SK-N-SH treated with all-trans-retinoic acid at 6 μM for 48 hours (cell line): ENCODE measurements around the gene GRIP1.

Experiments
- ATAC-seq: fragments of 200-7000 bp; cut with Tn5 transposase; 3 replicates; pipeline ENCODE4 v1.9.1; 2020; ENCODE audit warnings: mild to moderate bottlenecking, moderate library complexity
- ARNTL ChIP-seq: fragments of 450-650 bp; formaldehyde crosslinking; IDR thresholded peaks from 2 replicates; pipeline ENCODE4 v1.5.0; 2020; ENCODE audit warnings: low read depth, mild to moderate bottlenecking, moderate library complexity, borderline replicate concordance
- BACH2 ChIP-seq: fragments of 250-450 bp; sonication (Bioruptor Pico); IDR thresholded peaks from 2 replicates; pipeline ENCODE4 v1.9.0; 2021; ENCODE audit warnings: mild to moderate bottlenecking, borderline replicate concordance
- CSDC2 ChIP-seq: fragments of 250-450 bp; sonication (Bioruptor Pico); IDR thresholded peaks from 2 replicates; pipeline ENCODE4 v1.5.0; 2020; ENCODE audit warnings: mild to moderate bottlenecking, moderate library complexity
- CSRNP3 ChIP-seq: fragments of 250-450 bp; sonication (Bioruptor Pico); IDR thresholded peaks from 2 replicates; pipeline ENCODE4 v1.5.1; 2021; ENCODE audit warnings: mild to moderate bottlenecking, moderate library complexity
- ESRRG ChIP-seq: fragments of 250-450 bp; sonication (Bioruptor Pico); IDR thresholded peaks from 2 replicates; pipeline ENCODE4 v1.6.1; 2021; ENCODE audit warnings: mild to moderate bottlenecking
- ISL1 ChIP-seq: fragments of 250-450 bp; sonication (Bioruptor Pico); IDR thresholded peaks from 2 replicates; pipeline ENCODE4 v2.1.2; 2022; ENCODE audit warnings: mild to moderate bottlenecking, moderate library complexity
- OSR1 ChIP-seq: fragments of 250-450 bp; sonication (Bioruptor Pico); IDR thresholded peaks from 2 replicates; pipeline ENCODE4 v1.8.0; 2022; ENCODE audit warnings: moderate library complexity, mild to moderate bottlenecking, inconsistent platforms
- PPARA ChIP-seq: fragments of 250-450 bp; sonication (Bioruptor Pico); IDR thresholded peaks from 2 replicates; pipeline ENCODE4 v1.5.0; 2020; ENCODE audit warnings: mild to moderate bottlenecking, borderline replicate concordance
- RARB ChIP-seq: fragments of 250-450 bp; sonication (Bioruptor Pico); IDR thresholded peaks from 2 replicates; pipeline ENCODE4 v1.8.0; 2021; ENCODE audit warnings: mild to moderate bottlenecking, moderate library complexity
- TCF4 ChIP-seq: fragments of 250-450 bp; sonication (Bioruptor Pico); IDR thresholded peaks from 2 replicates; pipeline ENCODE4 v1.8.0; 2021; ENCODE audit warnings: mild to moderate bottlenecking, moderate library complexity, borderline replicate concordance
- TOX ChIP-seq: fragments of 250-450 bp; sonication (Bioruptor Pico); IDR thresholded peaks from 2 replicates; pipeline ENCODE4 v1.8.0; 2021; ENCODE audit warnings: mild to moderate bottlenecking, moderate library complexity, borderline replicate concordance
- TSHZ2 ChIP-seq: fragments of 250-450 bp; sonication (Bioruptor Pico); IDR thresholded peaks from 2 replicates; pipeline ENCODE4 v1.5.0; 2020; ENCODE audit warnings: mild to moderate bottlenecking, moderate library complexity
- ZC3H10 ChIP-seq: fragments of 250-450 bp; sonication (Bioruptor Pico); IDR thresholded peaks from 2 replicates; pipeline ENCODE4 v1.5.1; 2021; ENCODE audit warnings: mild to moderate bottlenecking, moderate library complexity
- ZFP30 ChIP-seq: fragments of 450-650 bp; formaldehyde crosslinking; IDR thresholded peaks from 2 replicates; pipeline ENCODE4 v1.5.0; 2022; ENCODE audit warnings: mild to moderate bottlenecking, moderate library complexity
- ZNF565 ChIP-seq: fragments of 450-650 bp; formaldehyde crosslinking; conservative IDR thresholded peaks from 2 replicates; pipeline ENCODE4 v1.5.0; 2020; ENCODE audit warnings: low read depth, mild to moderate bottlenecking, moderate library complexity
- ZNF70 ChIP-seq: fragments of 450-650 bp; formaldehyde crosslinking; IDR thresholded peaks from 2 replicates; pipeline ENCODE4 v1.5.0; 2020; ENCODE audit warnings: mild to moderate bottlenecking, moderate library complexity
- ZNF8 ChIP-seq: fragments of 450-650 bp; formaldehyde crosslinking; IDR thresholded peaks from 2 replicates; pipeline ENCODE4 v1.5.0; 2020; ENCODE audit warnings: mild to moderate bottlenecking, moderate library complexity
- TF ChIP-seq, protein P1 (sequence below): fragments of 250-450 bp; sonication (Bioruptor Pico); IDR thresholded peaks from 2 replicates; pipeline ENCODE4 v1.5.1; 2020; ENCODE audit warnings: low read depth, mild to moderate bottlenecking, moderate library complexity
- TF ChIP-seq, protein P2 (sequence below): fragments of 250-450 bp; sonication (Bioruptor Pico); IDR thresholded peaks from 2 replicates; pipeline ENCODE4 v1.8.0; 2020; ENCODE audit warnings: mild to moderate bottlenecking, moderate library complexity, borderline replicate concordance
- TF ChIP-seq, protein P3 (sequence below): fragments of 250-450 bp; sonication (Bioruptor Pico); IDR thresholded peaks from 2 replicates; pipeline ENCODE4 v1.8.0; 2021; ENCODE audit warnings: low read depth, mild to moderate bottlenecking, moderate library complexity, borderline replicate concordance

Gene GRIP1

GRCh38 chr12:66598079-66598478 lies 80.8 kb downstream of the GRIP1 start:
- TF ChIP-seq BACH2 (no peak), OSR1 (no peak), ESRRG (no peak), TOX (CRISPR knock-in tag) (no peak)
- no peak for ATAC-seq

- ATAC-seq, result no peak
- TF ChIP-seq PPARA (CRISPR knock-in tag), result no peak
- no peak for TF ChIP-seq TOX (CRISPR knock-in tag)
- TF ChIP-seq, protein P1, sequence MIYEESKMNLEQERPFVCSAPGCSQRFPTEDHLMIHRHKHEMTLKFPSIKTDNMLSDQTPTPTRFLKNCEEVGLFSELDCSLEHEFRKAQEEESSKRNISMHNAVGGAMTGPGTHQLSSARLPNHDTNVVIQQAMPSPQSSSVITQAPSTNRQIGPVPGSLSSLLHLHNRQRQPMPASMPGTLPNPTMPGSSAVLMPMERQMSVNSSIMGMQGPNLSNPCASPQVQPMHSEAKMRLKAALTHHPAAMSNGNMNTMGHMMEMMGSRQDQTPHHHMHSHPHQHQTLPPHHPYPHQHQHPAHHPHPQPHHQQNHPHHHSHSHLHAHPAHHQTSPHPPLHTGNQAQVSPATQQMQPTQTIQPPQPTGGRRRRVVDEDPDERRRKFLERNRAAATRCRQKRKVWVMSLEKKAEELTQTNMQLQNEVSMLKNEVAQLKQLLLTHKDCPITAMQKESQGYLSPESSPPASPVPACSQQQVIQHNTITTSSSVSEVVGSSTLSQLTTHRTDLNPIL (CRISPR knock-in tag), result no peak
- TF ChIP-seq ZC3H10, result no peak
- TF ChIP-seq, protein P2, sequence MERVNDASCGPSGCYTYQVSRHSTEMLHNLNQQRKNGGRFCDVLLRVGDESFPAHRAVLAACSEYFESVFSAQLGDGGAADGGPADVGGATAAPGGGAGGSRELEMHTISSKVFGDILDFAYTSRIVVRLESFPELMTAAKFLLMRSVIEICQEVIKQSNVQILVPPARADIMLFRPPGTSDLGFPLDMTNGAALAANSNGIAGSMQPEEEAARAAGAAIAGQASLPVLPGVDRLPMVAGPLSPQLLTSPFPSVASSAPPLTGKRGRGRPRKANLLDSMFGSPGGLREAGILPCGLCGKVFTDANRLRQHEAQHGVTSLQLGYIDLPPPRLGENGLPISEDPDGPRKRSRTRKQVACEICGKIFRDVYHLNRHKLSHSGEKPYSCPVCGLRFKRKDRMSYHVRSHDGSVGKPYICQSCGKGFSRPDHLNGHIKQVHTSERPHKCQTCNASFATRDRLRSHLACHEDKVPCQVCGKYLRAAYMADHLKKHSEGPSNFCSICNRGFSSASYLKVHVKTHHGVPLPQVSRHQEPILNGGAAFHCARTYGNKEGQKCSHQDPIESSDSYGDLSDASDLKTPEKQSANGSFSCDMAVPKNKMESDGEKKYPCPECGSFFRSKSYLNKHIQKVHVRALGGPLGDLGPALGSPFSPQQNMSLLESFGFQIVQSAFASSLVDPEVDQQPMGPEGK (CRISPR knock-in tag), result no peak
- no peak for TF ChIP-seq OSR1
- TF ChIP-seq CSRNP3, result no peak
- TF ChIP-seq TCF4, result no peak
- no peak for TF ChIP-seq ZNF8 (CRISPR knock-in tag)
- TF ChIP-seq ZNF565 (CRISPR knock-in tag), result no peak
- no peak for TF ChIP-seq TSHZ2 (CRISPR knock-in tag)
- TF ChIP-seq ZNF70 (CRISPR knock-in tag), result no peak
- TF ChIP-seq, protein P3, sequence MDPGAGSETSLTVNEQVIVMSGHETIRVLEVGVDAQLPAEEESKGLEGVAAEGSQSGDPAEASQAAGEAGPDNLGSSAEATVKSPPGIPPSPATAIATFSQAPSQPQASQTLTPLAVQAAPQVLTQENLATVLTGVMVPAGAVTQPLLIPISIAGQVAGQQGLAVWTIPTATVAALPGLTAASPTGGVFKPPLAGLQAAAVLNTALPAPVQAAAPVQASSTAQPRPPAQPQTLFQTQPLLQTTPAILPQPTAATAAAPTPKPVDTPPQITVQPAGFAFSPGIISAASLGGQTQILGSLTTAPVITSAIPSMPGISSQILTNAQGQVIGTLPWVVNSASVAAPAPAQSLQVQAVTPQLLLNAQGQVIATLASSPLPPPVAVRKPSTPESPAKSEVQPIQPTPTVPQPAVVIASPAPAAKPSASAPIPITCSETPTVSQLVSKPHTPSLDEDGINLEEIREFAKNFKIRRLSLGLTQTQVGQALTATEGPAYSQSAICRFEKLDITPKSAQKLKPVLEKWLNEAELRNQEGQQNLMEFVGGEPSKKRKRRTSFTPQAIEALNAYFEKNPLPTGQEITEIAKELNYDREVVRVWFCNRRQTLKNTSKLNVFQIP (CRISPR knock-in tag), result no peak
- TF ChIP-seq RARB (CRISPR knock-in tag), result no peak
- no peak for TF ChIP-seq ZFP30 (CRISPR knock-in tag)
- no peak for TF ChIP-seq ARNTL (CRISPR knock-in tag)
- no peak for TF ChIP-seq ESRRG
- TF ChIP-seq, all 23 proteins: peak for 0
Observed at GRCh38 chr12:66596199-66596598, 82.7 kb downstream of the GRIP1 start.

DNA sequence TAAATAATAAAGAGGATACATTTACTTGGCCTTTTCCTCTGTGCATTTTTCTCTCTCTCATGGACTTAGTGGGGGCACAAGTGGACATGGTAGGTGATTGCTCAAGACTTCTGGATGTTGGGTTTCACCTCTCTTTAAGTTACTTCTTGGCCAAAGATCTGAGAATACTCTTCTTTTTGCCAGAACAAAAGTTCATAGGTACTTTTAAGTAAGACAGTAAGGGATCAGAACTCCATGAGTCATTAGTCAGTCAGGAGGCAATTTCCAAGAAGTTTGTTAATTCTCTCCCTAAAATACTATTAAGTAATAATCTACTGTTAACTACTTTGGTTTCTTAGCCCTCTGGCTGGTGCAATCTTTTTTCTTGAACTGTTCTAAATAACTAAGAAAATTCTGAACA lies 84.2 kb downstream of the GRIP1 start:
- no peak for ATAC-seq
- TF ChIP-seq CSDC2 (CRISPR knock-in tag) (no peak), ZFP30 (CRISPR knock-in tag) (no peak), ARNTL (CRISPR knock-in tag) (no peak), RARB (CRISPR knock-in tag) (no peak), OSR1 (no peak), ZNF70 (CRISPR knock-in tag) (no peak)

DNA sequence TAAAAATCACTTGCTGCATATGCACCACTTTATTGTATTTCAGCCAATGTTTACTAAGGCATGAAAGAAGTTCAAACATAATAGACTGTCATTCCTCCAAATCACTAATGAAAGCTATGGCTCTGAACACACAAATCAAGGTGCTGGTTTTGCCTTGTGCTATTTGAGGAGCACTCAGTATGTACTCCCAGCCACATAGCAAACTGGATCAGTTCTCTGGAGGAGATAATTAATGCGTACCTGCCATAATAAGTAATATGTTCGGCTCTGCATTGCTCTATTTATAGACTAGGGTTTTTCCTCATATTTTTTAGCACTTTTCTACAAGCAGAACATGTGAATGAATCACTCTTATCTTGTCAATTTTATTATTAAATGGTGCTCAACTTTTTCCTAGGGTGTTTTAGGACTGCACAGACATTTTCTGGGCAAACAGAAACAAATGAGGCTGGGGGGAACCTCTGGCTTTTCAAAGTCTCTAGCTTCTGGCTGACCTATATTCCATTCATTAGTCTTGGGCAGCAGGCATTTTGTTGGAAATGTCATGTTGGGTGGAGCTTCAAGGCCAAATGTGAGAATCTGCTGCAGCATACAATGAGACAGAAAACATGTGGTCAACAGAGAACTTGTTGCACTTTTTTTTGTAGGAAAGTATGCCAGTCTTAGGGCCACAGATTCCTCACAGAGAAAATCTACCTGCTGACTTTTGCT lies 88.4 kb downstream of the GRIP1 start:
- no peak for ATAC-seq
- TF ChIP-seq ZFP30 (CRISPR knock-in tag) (no peak), ISL1 (no peak), RARB (CRISPR knock-in tag) (no peak), CSRNP3 (no peak)
